GM23338 (cell line): ENCODE data around the gene FNDC11.

Source experiments
- CREB1 ChIP-seq: fragments of 250-450 bp; sonication (Bioruptor Pico); IDR thresholded peaks from 2 replicates; pipeline ENCODE4 v1.5.0; 2020; ENCODE audit warnings: low read depth, mild to moderate bottlenecking, moderate library complexity
- CTCF ChIP-seq, 2 experiments: fragments of 200-600 bp in 1 of 2; sonication (generic) in 1 of 2; conservative IDR thresholded peaks; 2 replicates each; pipeline versions ENCODE4 v1.5.1 to v1.6.1; 2016 to 2017; ENCODE audit warnings: antibody characterized with exemption in 2 of 2, low read depth in 2 of 2, mild to moderate bottlenecking in 2 of 2, moderate library complexity in 1 of 2
- ETS1 ChIP-seq: IDR thresholded peaks from 2 replicates; pipeline ENCODE4 v1.6.1; 2016; ENCODE audit warnings: antibody characterized with exemption
- EZH2 ChIP-seq: fragments of 200-600 bp; sonication (generic); IDR thresholded peaks from one replicate; pipeline ENCODE4 v1.8.0; 2017; ENCODE audit warnings: antibody characterized with exemption, mild to moderate bottlenecking, low read depth; ENCODE audit not compliant: unreplicated experiment
- EZH2phosphoT487 ChIP-seq: fragments of 200-600 bp; sonication (generic); IDR thresholded peaks from one replicate; pipeline ENCODE4 v1.8.1; 2018; ENCODE audit warnings: antibody characterized with exemption; ENCODE audit not compliant: unreplicated experiment
- JUNB ChIP-seq: IDR thresholded peaks from one replicate; pipeline ENCODE4 v1.6.1; 2016; ENCODE audit warnings: antibody characterized with exemption; ENCODE audit not compliant: unreplicated experiment
- NANOG ChIP-seq: IDR thresholded peaks from 2 replicates; pipeline ENCODE4 v1.6.1; 2016; ENCODE audit warnings: antibody characterized with exemption, borderline replicate concordance
- POLR2AphosphoS5 ChIP-seq: IDR thresholded peaks from 2 replicates; pipeline ENCODE4 v1.6.1; 2016; ENCODE audit warnings: antibody characterized with exemption, low read depth
- REST ChIP-seq: IDR thresholded peaks from one replicate; pipeline ENCODE4 v1.6.1; 2018; ENCODE audit warnings: antibody characterized with exemption; ENCODE audit not compliant: unreplicated experiment
- STAT1 ChIP-seq: IDR thresholded peaks from one replicate; pipeline ENCODE4 v1.6.1; 2016; ENCODE audit warnings: antibody characterized with exemption; ENCODE audit not compliant: unreplicated experiment
- ZNF114 ChIP-seq: fragments of 250-450 bp; sonication (Bioruptor Pico); IDR thresholded peaks from 2 replicates; pipeline ENCODE4 v1.5.0; 2020; ENCODE audit warnings: mild to moderate bottlenecking, moderate library complexity
- ZNF331 ChIP-seq: fragments of 250-450 bp; sonication (Bioruptor Pico); IDR thresholded peaks from 2 replicates; pipeline ENCODE4 v1.5.0; 2020; ENCODE audit warnings: low read depth, mild to moderate bottlenecking, moderate library complexity

- TF ChIP-seq CTCF (conservative IDR thresholded peaks at IDR 0.05; ENCODE audit: low read depth in 2 of 2): no peak
- TF ChIP-seq EZH2: no peak
- no peak for TF ChIP-seq POLR2AphosphoS5
- no peak for TF ChIP-seq REST
- no peak for TF ChIP-seq NANOG
- no peak for TF ChIP-seq ZNF331 (CRISPR knock-in tag)
- TF ChIP-seq EZH2phosphoT487: no peak
- TF ChIP-seq JUNB: no peak
- no peak for TF ChIP-seq ZNF114 (CRISPR knock-in tag)
- no peak for TF ChIP-seq STAT1
- TF ChIP-seq ETS1: no peak
- TF ChIP-seq CREB1 (CRISPR knock-in tag): no peak
These were observed 48.7 kb upstream of the FNDC11 start for GRCh38 chr20:63505281-63505680.
